Erythroblast (primary cell): ENCODE data around the gene SCN1A.

ENCODE experiments used
- GATA1 ChIP-seq: IDR thresholded peaks from 2 replicates; pipeline ENCODE4 v1.6.1; 2011; ENCODE audit warnings: low read depth, mild to moderate bottlenecking, control low read depth, low read length, moderate library complexity
- POLR2A ChIP-seq: IDR thresholded peaks from 2 replicates; pipeline ENCODE4 v1.6.1; 2011; ENCODE audit warnings: mild to moderate bottlenecking, low read length

DNA sequence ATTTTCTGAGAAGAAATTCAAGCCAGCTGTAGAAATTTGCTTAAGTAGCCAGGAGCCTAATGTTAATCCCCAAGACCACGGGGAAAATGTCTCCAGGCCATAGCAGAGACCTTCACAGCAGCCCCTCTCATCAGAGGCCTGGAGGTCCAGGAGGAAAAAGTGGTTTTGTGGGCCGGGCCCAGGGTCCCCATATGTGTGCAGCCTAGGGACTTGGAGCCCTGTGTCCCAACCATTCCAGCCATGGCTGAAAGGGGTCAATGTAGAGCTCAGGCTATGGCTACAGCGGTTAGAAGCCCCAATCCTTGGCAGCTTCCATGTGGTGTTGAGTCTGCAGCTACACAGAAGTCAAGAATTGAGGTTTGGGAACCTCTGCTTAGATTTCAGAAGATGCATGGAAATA lies 160.1 kb downstream of the SCN1A start:
- TF ChIP-seq POLR2A (no peak), GATA1 (no peak)
